ENCODE results near the gene TOX2. TPM values are rescaled to one million over a fixed set of nuclear protein-coding genes. Genes with fewer than 3 reads are reported as not detected.

Gene TOX2
- total RNA-seq, 5 donors from 2014 or later (not counting 1 experiment from before 2014, with no cell fraction given): 0.38 to 3.0 (median 1.6) TPM

- no peaks in the 10 kb centered on the region for H3K9me3 ChIP-seq
- CTCF ChIA-PET: no interaction called here
Measured at GRCh38 chr20:43969028-43969447, 54.4 kb downstream of the TOX2 start.

GRCh38 chr20:43969501-43970182 is 55.0 kb downstream of the TOX2 start:
- H3K36me3 ChIP-seq (ENCODE audit: control insufficient read depth in 2 of 2, extremely low read depth in 1 of 2, insufficient read depth in 1 of 2, low read length in 1 of 2): no peaks in the 10 kb centered on the region
- DNase-seq (no peak), ATAC-seq (replicated peaks in 1 of 4) (no peak)
- peaks cover 18 to 23% of the 10 kb centered on the region in 2 experiments for H3K4me1 ChIP-seq (ENCODE audit: control insufficient read depth in 1 of 2, extremely low read depth in 1 of 2, insufficient read depth in 2 of 2, low read length in 2 of 2)
- Mint-ChIP-seq H3K4me1 (peaks cover 12 to 22% (median 12%) of the 10 kb centered on the region in 3 donors), H3K4me3 (no peak overlapping the region), H3K36me3 (no peaks in the 10 kb centered on the region), H3K27ac (no peak overlapping the region), H3K27me3 (peaks cover 0 to 3% of the 10 kb centered on the region in 2 donors), H3K9me3 (no peaks in the 10 kb centered on the region)
- ChIA-PET POLR2A (no interaction called here), CTCF (no interaction called here)
- no peak overlapping the region for H3K4me3 ChIP-seq (ENCODE audit: control insufficient read depth in 1 of 2, extremely low read depth in 1 of 2, low read length in 1 of 2)
- 81% methylated on average over 3 of the region's 8 CpGs for WGBS (ENCODE audit: insufficient coverage)
- H3K9me3 ChIP-seq: no peaks in the 10 kb centered on the region
- H3K27ac ChIP-seq (ENCODE audit: low read length): no peak overlapping the region
- H3K27me3 ChIP-seq (replicated peaks in 1 of 2; ENCODE audit: control insufficient read depth in 2 of 2, extremely low read depth in 1 of 2, insufficient read depth in 2 of 2, low read length in 1 of 2): peaks cover 0 to 17% of the 10 kb centered on the region in 2 experiments

More at GRCh38 chr20:43969028-43969447, 54.4 kb downstream of the TOX2 start:
- ATAC-seq (replicated peaks in 1 of 4): no peak
- Mint-ChIP-seq H3K27ac (peak overlapping the region in 1 of 2 donors; percentile 40), H3K36me3 (no peaks in the 10 kb centered on the region), H3K27me3 (peaks cover 0 to 2% of the 10 kb centered on the region in 2 donors), H3K4me1 (peaks cover 12 to 22% (median 12%) of the 10 kb centered on the region in 3 donors), H3K4me3 (no peak overlapping the region), H3K9me3 (no peaks in the 10 kb centered on the region)
- H3K4me1 ChIP-seq (ENCODE audit: control insufficient read depth in 1 of 2, extremely low read depth in 1 of 2, insufficient read depth in 2 of 2, low read length in 2 of 2): peaks cover 24 to 29% of the 10 kb centered on the region in 2 experiments
- POLR2A ChIA-PET: no interaction called here
- H3K4me3 ChIP-seq (ENCODE audit: control insufficient read depth in 1 of 2, extremely low read depth in 1 of 2, low read length in 1 of 2): no peak overlapping the region
- no peak for DNase-seq
- H3K27ac ChIP-seq (ENCODE audit: low read length): no peak overlapping the region
- WGBS (ENCODE audit: insufficient coverage): 74% methylated on average over 3 of the region's 7 CpGs
- H3K27me3 ChIP-seq (replicated peaks in 1 of 2; ENCODE audit: control insufficient read depth in 2 of 2, extremely low read depth in 1 of 2, insufficient read depth in 2 of 2, low read length in 1 of 2): peaks cover 0 to 18% of the 10 kb centered on the region in 2 experiments
- no peaks in the 10 kb centered on the region for H3K36me3 ChIP-seq (ENCODE audit: control insufficient read depth in 2 of 2, extremely low read depth in 1 of 2, insufficient read depth in 1 of 2, low read length in 1 of 2)

- Mint-ChIP-seq H3K27ac (no peak overlapping the region), H3K4me3 (no peak overlapping the region), H3K27me3 (peaks cover 0 to 7% of the 10 kb centered on the region in 2 donors), H3K36me3 (no peaks in the 10 kb centered on the region), H3K4me1 (peaks cover 12 to 22% (median 12%) of the 10 kb centered on the region in 3 donors), H3K9me3 (no peaks in the 10 kb centered on the region)
- no peak overlapping the region for H3K4me3 ChIP-seq (ENCODE audit: control insufficient read depth in 1 of 2, extremely low read depth in 1 of 2, low read length in 1 of 2)
- ATAC-seq (replicated peaks in 1 of 4): no peak
- H3K4me1 ChIP-seq (ENCODE audit: control insufficient read depth in 1 of 2, extremely low read depth in 1 of 2, insufficient read depth in 2 of 2, low read length in 2 of 2): peaks cover 9 to 10% of the 10 kb centered on the region in 2 experiments
- 96% methylated on average over 7 of the region's 10 CpGs for WGBS (ENCODE audit: insufficient coverage)
- H3K27ac ChIP-seq (ENCODE audit: low read length): no peak overlapping the region
- peaks cover 0 to 17% of the 10 kb centered on the region in 2 experiments for H3K27me3 ChIP-seq (replicated peaks in 1 of 2; ENCODE audit: control insufficient read depth in 2 of 2, extremely low read depth in 1 of 2, insufficient read depth in 2 of 2, low read length in 1 of 2)
- H3K36me3 ChIP-seq (ENCODE audit: control insufficient read depth in 2 of 2, extremely low read depth in 1 of 2, insufficient read depth in 1 of 2, low read length in 1 of 2): no peaks in the 10 kb centered on the region
- no peak for DNase-seq
- ChIA-PET POLR2A (interaction anchor here in 1 of 2 donors (0.8 kb wide), 1 partner anchor 11 kb away, joined by 3 read pairs; no protein-coding TSS in a partner anchor), CTCF (no interaction called here)
- H3K9me3 ChIP-seq: no peaks in the 10 kb centered on the region
Measured at GRCh38 chr20:43971267-43971666, 56.6 kb downstream of the TOX2 start.

GRCh38 chr20:43972051-43972450 is 57.4 kb downstream of the TOX2 start:
- DNase-seq (no peak), ATAC-seq (replicated peaks in 1 of 4) (no peak)
- no peak overlapping the region for H3K4me3 ChIP-seq (ENCODE audit: control insufficient read depth in 1 of 2, extremely low read depth in 1 of 2, low read length in 1 of 2)
- H3K27me3 ChIP-seq (replicated peaks in 1 of 2; ENCODE audit: control insufficient read depth in 2 of 2, extremely low read depth in 1 of 2, insufficient read depth in 2 of 2, low read length in 1 of 2): peaks cover 0 to 17% of the 10 kb centered on the region in 2 experiments
- Mint-ChIP-seq H3K4me1 (peaks cover 12 to 22% (median 12%) of the 10 kb centered on the region in 3 donors), H3K27me3 (peaks cover 0 to 7% of the 10 kb centered on the region in 2 donors), H3K4me3 (no peak overlapping the region), H3K9me3 (no peaks in the 10 kb centered on the region), H3K27ac (no peak overlapping the region), H3K36me3 (no peaks in the 10 kb centered on the region)
- ChIA-PET CTCF (no interaction called here), POLR2A (interaction anchor here in 1 of 2 donors (0.8 kb wide), 1 partner anchor 11 kb away, joined by 3 read pairs; no protein-coding TSS in a partner anchor)
- H3K27ac ChIP-seq (ENCODE audit: low read length): no peak overlapping the region
- no peaks in the 10 kb centered on the region for H3K36me3 ChIP-seq (ENCODE audit: control insufficient read depth in 2 of 2, extremely low read depth in 1 of 2, insufficient read depth in 1 of 2, low read length in 1 of 2)
- peaks cover 9 to 10% of the 10 kb centered on the region in 2 experiments for H3K4me1 ChIP-seq (ENCODE audit: control insufficient read depth in 1 of 2, extremely low read depth in 1 of 2, insufficient read depth in 2 of 2, low read length in 2 of 2)
- H3K9me3 ChIP-seq: no peaks in the 10 kb centered on the region
- WGBS (ENCODE audit: insufficient coverage): 71% methylated on average over 1 of the region's 2 CpGs

GRCh38 chr20:43972692-43973091 is 58.0 kb downstream of the TOX2 start:
- Histone ChIP-seq H3K36me3 (ENCODE audit: control insufficient read depth in 2 of 2, extremely low read depth in 1 of 2, insufficient read depth in 1 of 2, low read length in 1 of 2) (no peaks in the 10 kb centered on the region), H3K27me3 (replicated peaks in 1 of 2; ENCODE audit: control insufficient read depth in 2 of 2, extremely low read depth in 1 of 2, insufficient read depth in 2 of 2, low read length in 1 of 2) (peaks cover 0 to 17% of the 10 kb centered on the region in 2 experiments), H3K9me3 (no peaks in the 10 kb centered on the region), H3K4me3 (ENCODE audit: control insufficient read depth in 1 of 2, extremely low read depth in 1 of 2, low read length in 1 of 2) (no peak overlapping the region), H3K27ac (ENCODE audit: low read length) (no peak overlapping the region), H3K4me1 (ENCODE audit: control insufficient read depth in 1 of 2, extremely low read depth in 1 of 2, insufficient read depth in 2 of 2, low read length in 2 of 2) (peaks cover 9 to 10% of the 10 kb centered on the region in 2 experiments)
- DNase-seq (no peak), ATAC-seq (replicated peaks in 1 of 4) (no peak)
- no peak overlapping the region for H3K27ac Mint-ChIP-seq
- peaks cover 12 to 23% (median 12%) of the 10 kb centered on the region in 3 donors for H3K4me1 Mint-ChIP-seq
- CTCF ChIA-PET: no interaction called here
- no peaks in the 10 kb centered on the region for H3K36me3 Mint-ChIP-seq
- H3K4me3 Mint-ChIP-seq: no peak overlapping the region
- POLR2A ChIA-PET: interaction anchor here in 1 of 2 donors (0.5 kb wide), 1 partner anchor 31 kb away, joined by 3 read pairs; no protein-coding TSS in a partner anchor
- H3K9me3 Mint-ChIP-seq: no peaks in the 10 kb centered on the region
- peaks cover 0 to 7% of the 10 kb centered on the region in 2 donors for H3K27me3 Mint-ChIP-seq
- 100% methylated on average over 2 of the region's 2 CpGs for WGBS (ENCODE audit: insufficient coverage)

- no peaks in the 10 kb centered on the region for H3K9me3 Mint-ChIP-seq
- POLR2A ChIA-PET: interaction anchor here in 1 of 2 donors (0.5 kb wide), 1 partner anchor 31 kb away, joined by 3 read pairs; no protein-coding TSS in a partner anchor
- no peak overlapping the region for H3K27ac Mint-ChIP-seq
- Histone ChIP-seq H3K4me3 (ENCODE audit: control insufficient read depth in 1 of 2, extremely low read depth in 1 of 2, low read length in 1 of 2) (no peak overlapping the region), H3K4me1 (ENCODE audit: control insufficient read depth in 1 of 2, extremely low read depth in 1 of 2, insufficient read depth in 2 of 2, low read length in 2 of 2) (peaks cover 9 to 13% of the 10 kb centered on the region in 2 experiments), H3K27me3 (replicated peaks in 1 of 2; ENCODE audit: control insufficient read depth in 2 of 2, extremely low read depth in 1 of 2, insufficient read depth in 2 of 2, low read length in 1 of 2) (peaks cover 0 to 17% of the 10 kb centered on the region in 2 experiments), H3K36me3 (ENCODE audit: control insufficient read depth in 2 of 2, extremely low read depth in 1 of 2, insufficient read depth in 1 of 2, low read length in 1 of 2) (no peaks in the 10 kb centered on the region), H3K27ac (ENCODE audit: low read length) (no peak overlapping the region), H3K9me3 (no peaks in the 10 kb centered on the region)
- H3K4me3 Mint-ChIP-seq: no peak overlapping the region
- no peaks in the 10 kb centered on the region for H3K36me3 Mint-ChIP-seq
- H3K27me3 Mint-ChIP-seq: peaks cover 0 to 7% of the 10 kb centered on the region in 2 donors
- DNase-seq (no peak), ATAC-seq (replicated peaks in 1 of 4) (no peak)
- CTCF ChIA-PET: no interaction called here
- 88% methylated on average over 3 of the region's 6 CpGs for WGBS (ENCODE audit: insufficient coverage)
- peaks cover 12 to 27% (median 12%) of the 10 kb centered on the region in 3 donors for H3K4me1 Mint-ChIP-seq
Measured at GRCh38 chr20:43973231-43973630, 58.6 kb downstream of the TOX2 start.
